Measurements from ENCODE around the gene TRAP1.

DNA sequence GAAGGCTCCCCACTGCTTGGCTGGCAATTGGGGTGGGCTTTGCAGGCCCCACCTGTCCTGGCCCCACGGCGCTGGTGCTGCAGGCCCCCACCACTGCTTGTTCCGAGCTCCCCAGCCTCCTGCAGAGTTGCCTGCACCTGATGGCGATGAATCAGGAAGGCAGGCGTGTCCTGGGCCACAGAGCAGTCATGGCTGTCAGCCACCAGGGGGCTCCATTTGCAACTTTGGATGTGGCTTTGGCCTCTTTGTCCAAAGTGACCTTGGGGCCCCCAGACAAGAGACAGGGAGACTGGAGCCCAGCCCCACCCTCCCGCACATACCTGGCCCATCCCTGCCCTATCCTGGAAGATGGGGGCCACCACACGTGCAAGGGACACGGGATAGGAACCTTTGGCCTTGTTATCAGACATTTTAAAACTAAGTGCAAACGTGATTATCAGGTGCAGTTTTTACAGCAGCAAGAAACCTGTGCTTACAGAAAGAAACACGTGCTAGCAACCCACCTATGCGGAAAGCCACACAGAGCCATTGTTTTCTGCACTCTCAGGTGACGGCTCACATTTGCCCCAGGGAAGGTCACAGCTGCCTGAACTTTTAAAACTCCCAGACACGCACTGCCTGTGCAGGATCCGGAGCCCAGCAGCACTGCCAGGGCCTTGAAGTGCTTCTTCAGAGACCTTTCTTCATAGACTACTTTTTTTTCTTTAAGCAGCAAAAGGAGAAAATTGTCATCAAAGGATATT is 62.9 kb downstream of the TRAP1 start, which contains the start of gene DNASE1:
- peak; percentile 60 to 78 (median 68) for TF ChIP-seq CTCF (IDR thresholded peaks at IDR 0.05)
- TF ChIP-seq POLR2A (IDR thresholded peaks at IDR 0.05) = no peak

Measured in transverse colon (tissue), 3 donors.